Activated CD4-positive, alpha-beta T cell treated with anti-CD3 and anti-CD28 coated beads, Interleukin-2, amount 50 U/mL, for 48 hours (primary cell): ENCODE data around the gene DNPEP.
"Not testable (repeated sequence)": the region's sequence is repeated elsewhere in the genome, so short reads cannot be mapped to it uniquely, and the experiment has no call there.

ENCODE experiments used
- DNase-seq, 2 experiments: peaks; one replicate each; pipeline ENCODE4 v3.0.0-alpha.2; 2020

Gene DNPEP

DNA sequence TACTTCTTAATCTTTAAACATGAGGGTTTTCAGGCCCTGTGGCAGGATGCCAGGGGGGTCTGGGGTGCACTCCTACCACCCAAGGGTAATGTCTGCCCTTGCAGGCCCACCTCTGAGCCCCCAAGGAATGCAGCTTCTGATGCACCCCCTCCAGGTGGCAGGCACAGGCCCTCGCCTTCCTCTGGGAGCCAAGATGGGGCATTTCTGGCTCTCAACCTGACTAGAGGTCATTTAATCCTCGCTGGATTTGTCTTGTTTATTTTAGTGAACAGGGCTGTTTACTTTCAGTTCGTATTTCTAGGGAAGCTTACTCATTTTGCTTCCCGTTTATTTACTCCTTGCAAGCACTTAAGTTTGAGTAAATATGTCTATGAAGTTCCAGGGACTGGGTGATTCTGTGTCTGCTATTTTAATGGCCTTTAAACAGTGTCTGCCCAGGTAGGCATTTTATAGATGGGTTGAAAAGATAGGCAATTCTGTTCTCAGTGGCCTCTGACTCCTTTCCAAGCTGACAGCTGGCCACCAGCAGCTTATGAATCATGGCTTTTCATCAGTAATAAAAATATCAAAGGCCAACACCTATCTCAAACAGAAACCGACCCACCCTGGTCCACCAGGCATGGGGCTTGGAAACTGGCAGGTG is 11.1 kb upstream of the DNPEP start:
- DNase-seq = no peak

DNA sequence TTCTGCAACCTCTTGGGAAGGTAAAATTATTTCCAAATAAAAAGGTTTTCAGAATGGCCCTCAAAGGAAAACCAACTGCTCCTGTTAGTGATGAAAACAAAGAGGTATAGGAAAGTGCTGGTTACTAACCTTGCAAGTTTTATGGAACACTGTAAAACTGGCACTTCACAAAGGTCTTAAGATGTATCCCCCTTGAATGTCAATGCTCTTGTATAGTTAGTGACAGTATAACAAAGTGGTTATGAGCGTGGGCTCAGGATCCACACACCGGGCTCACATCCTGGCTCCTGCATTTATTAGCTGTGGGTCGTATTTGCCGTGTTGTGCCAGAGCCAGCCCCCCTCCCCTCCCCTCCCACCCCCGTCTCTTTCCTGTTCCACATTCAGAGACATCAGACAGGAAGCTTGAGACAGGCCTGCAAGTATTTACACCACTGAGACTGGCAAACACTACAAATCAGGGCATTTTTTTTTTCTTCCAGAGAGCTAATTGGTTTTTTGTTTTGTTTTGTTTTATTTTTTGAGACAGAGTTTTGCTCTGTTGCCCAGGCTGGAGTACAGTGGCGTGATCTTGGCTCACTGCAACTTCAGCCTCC is 9.2 kb upstream of the DNPEP start:
- no peak for DNase-seq

DNA sequence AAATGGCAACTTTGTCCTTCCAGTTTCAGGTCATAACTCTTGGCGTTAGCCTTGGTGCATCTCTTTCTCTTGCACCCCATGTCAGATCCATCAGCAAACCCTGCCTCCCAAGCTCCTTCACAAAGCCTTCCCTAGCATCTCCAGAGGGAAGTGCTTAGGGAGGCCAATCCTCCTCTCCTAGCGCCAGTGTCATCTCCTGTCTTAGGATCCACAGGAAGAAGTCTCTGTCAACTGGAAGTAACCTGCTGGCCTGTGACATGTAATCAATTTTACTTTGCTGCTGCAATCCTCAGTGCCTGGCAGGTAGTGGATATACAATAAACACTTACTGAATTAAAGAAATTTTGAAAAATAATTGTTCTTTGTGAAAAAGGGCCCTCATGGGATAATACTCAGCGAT is 7.9 kb upstream of the DNPEP start:
- no peak for DNase-seq

DNA sequence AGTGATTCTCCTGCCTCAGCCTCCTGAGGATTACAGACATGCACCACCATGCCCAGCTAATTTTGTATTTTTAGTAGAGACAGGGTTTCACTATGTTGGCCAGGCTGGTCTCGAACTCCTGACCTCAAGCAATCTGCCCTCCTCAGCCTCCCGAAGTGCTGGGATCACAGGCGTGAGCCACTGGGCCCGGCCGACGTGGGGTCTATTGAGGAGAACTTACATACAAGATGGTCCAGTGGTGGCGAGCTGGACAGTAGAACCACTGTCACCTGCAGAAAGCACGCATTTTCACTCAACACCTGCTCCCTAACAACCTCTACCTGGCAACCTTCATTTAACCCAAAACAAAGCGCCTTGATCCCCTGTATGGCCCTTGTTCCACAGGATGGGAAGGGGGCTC is 7.3 kb upstream of the DNPEP start:
- DNase-seq = not testable (repeated sequence)

DNA sequence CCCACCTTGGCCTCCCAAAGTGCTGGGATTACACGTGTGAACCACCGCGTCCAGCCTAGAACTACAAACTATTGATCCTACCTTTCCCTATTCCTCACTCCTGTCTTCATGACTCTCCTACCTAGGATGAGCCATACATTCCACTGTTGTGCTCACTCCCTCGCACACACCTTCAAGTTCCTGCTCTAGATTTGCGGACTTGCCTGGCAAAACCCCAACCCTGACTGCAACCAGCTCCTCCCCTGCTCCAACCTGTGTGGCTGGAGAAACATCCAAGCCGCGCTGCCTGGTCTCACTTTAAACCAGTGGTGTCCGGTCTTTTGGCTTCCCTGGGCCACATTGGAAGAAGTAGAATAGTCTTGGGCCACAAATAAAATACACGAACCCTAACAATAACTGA is 5.0 kb upstream of the DNPEP start:
- no peak for DNase-seq

DNA sequence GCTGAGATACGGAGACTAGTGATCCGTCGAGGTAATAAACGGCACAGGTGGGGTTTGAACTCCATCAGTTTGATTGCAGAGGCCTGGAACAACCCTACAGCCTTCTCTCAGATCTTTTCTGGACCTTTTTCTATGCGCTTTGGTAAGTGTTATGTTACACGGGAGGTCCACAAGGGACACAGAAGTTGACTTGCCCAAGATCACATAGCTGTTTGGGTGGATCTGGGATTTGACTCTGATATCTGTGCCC is 1.1 kb upstream of the DNPEP start:
- DNase-seq = no peak

DNA sequence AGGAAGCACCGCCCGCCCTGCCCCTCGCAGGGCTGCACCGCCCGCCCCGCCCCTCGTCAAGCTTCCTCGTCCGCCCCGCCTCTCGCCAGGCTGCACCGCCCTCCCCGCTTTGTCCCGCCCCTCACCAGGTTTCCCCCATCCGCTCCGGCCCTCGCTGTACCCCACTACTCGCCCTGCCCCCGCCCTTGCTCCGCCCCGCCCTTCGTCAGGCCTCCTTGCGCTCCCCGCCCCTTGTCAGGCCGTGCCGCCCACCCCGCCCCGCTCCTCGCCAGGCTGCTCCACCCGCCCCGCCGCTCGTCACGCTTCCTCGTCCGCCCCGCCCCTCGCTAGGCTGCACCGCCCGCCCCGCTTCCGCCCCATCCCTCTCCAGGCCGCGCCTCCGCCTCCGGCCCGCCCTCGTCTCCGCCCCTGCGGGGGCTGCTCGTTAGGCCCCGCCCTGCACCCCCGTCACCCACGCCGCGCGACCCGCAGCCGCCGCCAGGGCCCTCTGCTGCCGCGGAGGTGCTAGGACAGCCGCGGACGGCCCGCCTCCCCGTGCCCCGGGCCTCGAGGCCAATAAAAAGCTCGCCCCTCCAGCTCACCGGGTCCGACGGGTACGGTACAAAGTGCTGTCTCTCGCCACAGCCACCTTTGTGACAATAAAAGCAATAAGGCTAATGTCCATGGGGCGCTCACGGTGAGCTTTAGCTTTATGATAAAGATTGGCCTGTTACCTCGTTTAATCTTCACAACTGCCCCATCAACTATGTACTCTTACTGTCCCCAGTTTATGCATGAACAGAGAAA is 602 bp upstream of the DNPEP start:
- DNase-seq = peak; percentile 99

DNA sequence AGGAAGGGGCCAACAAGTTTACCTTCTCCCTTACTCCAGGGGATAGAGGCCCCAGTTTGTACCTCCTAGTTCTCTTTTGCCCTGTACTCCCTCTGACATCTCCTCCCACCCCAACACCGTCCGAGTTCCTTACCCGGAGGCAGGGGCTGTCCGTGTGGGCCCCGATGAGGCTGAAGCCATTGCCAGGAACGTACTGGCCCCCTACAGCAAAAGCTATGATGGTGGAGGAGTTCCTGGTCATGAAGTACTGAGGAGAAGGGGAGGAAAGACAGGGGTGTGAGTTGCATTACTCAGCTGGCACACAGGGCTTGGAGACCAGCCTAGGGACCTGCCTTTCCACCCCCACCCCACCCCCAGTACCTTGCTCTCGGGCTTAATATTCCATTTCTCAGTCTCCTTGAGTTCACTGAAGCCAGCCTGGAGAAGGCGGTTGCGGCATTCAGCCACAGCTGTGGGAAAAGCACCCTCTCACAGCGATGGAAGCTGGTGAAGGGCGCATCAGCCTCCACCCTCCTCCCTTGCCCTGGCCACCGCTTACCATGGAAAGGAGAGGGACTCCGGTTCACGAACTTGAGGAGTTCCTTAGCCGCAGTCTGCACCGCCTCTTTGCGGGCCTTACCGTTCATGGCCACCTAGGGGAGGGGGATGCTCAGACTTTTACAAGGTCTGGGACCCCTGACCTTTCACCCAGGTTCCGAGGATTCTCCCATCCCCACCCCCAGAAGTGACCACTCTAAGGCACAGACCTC is 1.0 kb downstream of the DNPEP start:
- peak in 1 of 2 experiments; percentile 9 for DNase-seq

DNA sequence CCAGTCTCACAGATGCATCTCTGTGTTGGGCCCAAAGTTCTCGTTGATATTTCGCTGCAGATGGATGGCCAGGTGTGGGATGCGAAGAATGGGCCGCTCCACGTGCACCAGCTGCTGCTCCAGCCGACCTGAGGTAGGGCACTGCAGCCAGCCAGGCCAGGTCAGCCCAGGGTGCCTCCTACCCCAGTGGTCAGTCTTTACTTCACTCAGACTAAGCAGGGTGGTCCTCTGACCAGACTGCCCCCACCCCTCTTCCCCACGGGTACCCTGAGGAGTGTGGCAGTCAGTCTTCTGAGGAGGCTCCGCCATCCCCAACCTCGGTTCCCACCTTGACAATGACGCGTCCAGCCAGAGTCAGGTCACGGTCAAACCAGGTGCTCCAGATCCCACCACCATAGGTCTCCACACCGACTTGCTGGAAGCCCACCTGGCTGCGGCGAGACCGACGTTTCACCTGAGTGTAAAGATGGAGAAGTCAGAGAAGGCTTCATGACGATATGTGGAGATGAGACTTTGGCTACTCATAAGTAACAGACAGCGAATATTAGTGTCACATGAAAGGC is 1.7 kb downstream of the DNPEP start:
- no peak for DNase-seq

DNA sequence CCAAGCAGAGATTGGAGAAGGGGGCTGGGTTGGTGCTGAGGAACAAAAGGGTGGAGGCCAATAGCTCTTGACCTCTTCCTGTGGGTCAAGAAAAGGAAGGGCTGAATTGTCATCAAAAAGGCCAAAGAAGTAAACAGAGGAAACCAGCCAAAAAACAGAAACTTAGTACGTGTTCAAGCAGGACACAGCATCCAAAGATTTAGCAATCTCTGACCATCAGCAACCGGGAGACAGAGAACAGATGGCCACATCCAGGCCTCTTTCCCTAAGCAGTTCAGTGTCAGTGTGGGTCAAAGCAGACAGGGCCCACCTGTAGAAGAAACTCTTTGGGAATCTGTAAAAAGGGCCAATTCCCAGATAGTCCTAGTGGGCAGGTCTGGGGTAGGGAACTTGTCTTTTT is 2.9 kb downstream of the DNPEP start:
- DNase-seq = no peak

DNA sequence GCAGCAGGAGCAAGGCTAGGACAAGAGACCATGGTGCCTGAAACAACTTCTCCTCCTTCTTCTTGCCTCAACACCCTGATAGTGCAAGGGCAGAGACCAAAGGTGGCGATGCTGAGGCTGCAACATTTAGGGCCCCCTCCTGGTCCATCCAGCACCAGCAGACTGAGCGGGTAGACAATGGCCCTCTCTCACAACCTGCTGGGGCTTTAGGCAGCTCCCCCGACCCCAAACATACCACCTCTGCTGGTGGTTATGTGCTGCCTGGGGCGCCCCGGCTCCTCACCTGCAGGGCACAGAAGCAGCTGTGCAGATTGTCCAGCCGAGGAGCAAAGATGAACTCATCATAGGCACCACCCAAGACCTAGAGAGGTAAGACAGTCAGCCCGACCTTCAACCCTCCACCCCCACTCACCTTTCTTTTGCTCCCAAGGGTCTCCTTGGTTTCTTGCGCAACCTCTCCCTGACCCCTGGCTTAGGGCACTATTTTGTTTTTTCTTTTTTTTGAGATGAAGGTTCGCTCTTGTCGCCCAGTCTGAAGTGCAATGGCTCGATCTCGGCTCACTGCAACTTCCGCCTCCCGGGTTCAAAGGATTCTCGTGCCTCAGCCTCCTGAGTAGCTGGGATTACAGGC is 3.5 kb downstream of the DNPEP start:
- DNase-seq = no peak

DNA sequence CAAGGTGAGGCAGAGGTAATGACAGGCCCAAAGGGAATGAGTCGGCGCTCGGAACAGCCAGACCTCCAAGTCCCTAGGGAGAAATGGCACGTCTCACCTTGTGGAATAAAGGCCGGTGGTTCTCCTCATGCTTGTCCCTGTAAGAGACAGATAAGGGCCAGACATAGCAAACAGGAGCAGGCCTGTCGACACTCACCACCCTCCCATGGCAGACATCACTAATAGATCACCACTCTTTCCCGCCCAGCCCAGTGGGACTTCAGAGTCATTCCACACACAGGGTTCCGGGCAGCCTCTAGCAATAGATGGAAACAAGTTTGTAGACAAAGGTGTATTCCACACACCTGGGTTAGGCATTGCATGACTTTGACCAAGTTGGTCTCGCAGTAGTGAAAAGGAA is 6.3 kb downstream of the DNPEP start:
- DNase-seq = no peak

DNA sequence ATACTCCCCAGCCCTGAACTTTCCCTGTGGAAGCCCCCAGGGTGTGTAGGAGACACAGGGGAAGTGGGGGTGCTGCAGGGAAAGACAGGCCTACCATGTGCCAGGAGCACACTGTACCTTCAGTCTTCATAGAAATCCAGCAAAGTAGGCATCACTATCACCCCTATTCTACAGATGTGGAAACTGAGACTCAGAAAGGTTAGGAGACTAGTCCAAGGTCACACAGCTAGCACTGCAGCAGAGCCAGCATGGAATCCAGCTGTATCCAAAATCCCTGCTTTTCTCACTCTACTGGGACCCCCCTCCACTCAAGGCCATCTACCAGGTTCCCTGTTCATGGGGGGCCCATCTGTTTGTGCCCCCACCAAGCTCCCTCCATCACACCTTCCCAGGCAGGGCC is 6.8 kb downstream of the DNPEP start:
- DNase-seq = no peak

DNA sequence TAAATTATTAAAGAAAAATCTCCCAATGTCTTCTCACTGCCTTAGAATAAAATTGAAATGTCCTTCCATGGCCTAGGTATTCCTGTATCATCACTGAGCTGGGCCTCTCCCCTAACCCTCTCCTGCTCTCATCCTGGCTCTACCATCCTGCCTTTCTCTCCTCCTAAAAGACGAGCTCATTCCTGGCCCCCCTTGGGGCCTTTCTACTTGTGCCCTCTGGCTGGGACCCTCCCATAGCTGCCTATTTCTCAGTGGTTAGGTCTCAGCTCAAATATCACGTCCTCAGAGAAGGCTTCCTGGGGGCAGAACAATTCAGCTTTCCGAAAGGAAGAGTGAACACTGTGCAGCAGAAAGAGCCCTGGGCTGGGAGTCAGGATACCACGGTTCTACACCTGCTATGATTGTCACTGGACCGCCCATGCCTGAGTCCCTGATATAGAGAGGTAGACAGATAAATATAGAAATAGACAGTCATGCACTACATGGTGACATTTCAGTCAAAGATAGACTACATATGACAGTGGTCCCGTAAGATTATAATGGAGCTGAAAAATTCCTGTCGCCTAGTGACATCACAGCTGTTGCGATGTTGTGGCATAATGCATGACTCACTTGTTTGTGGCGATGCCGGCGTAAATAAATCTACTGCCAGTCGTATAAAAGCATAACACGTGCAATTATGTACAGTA is 9.4 kb downstream of the DNPEP start:
- no peak for DNase-seq

DNA sequence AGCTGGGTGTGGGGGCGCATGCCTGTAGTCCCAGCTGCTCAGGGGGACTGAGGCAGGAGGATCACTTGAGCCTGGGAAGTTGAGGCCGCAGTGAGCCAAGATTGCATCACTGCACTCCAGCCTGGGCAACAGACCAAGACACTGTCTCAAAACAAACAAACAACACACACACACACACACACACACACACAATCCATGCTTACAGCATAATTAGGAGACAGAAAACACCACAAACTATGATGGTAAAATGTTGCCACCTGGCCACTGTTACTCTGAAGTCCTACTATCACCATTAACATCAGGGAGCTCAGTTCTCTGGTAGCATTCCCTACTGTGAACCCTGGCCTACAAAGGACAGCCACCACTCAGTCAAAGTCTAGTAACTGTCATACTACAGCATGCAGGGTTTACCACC is 18.3 kb downstream of the DNPEP start:
- DNase-seq = no peak

DNA sequence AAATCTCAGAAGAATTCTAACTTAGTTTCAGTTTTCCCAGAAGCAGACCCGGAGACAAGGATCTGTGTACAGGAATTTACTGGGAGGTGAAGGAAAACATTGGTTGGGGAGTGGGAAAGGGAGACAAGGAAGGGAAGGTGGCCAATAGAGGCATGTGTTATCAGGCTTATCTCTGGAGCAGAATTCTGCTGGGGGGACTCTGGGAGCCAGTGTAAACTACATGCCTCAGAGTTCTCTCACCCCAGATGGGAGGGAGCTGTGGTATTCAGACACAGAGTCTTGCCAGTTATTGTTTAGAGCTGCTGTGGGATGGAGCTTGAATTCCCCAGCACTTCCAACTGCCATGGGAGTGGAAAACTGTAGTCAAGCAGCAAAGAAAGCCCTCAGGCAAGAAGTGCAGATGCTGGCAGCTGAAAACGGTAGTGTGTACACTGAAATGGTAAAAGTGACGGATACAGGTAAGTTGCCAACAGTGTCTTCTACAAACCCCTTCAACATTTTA is 19.0 kb downstream of the DNPEP start:
- no peak for DNase-seq

DNA sequence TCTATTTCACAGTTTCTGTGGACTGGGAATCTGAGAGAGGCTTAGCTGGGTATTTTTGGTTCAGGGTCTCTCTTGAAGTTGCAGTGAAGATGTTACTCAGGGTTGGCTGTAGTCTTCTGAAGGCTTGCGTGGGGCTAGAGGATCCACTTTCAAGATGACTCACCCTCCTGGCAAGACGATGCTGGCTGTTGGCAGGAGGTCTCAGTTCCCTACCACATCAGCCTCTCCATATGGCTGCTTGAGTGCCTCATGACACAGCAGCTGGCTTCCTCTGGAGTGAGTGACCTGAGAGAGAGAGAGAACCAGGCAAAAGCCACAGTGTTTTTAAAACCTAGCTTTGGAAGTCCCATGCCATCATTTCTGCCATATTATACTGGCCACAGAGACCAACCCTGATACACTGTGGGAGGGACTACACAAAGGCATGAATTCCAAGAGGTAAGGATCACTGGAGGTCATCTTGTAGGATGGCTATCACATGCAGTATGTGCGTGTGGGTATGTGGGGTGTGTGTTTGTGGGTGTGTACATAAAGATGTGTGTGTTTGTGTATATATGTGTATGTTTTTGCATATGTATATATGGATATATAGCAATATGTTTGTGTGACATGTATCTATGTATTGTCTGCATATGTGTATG is 25.1 kb downstream of the DNPEP start:
- no peak for DNase-seq

DNA sequence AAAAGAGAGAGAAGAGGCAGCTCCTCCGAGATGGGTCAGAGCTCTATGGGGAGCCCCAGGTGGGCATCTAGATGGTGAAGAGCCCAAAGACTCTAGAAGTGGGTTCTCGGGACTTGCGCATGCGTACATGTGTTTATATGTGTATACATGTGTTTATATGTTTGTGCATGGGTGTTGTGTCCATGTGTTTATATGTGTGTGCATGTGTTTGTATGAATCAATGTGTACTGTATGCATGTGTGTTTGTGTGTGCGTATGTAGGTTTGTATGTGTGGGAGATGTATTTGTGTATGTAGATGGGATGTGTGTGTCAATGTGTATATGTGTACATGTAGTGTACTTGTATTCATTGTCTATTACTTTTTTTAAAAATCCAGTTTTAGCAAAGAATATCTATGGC is 25.6 kb downstream of the DNPEP start:
- no peak for DNase-seq

DNA sequence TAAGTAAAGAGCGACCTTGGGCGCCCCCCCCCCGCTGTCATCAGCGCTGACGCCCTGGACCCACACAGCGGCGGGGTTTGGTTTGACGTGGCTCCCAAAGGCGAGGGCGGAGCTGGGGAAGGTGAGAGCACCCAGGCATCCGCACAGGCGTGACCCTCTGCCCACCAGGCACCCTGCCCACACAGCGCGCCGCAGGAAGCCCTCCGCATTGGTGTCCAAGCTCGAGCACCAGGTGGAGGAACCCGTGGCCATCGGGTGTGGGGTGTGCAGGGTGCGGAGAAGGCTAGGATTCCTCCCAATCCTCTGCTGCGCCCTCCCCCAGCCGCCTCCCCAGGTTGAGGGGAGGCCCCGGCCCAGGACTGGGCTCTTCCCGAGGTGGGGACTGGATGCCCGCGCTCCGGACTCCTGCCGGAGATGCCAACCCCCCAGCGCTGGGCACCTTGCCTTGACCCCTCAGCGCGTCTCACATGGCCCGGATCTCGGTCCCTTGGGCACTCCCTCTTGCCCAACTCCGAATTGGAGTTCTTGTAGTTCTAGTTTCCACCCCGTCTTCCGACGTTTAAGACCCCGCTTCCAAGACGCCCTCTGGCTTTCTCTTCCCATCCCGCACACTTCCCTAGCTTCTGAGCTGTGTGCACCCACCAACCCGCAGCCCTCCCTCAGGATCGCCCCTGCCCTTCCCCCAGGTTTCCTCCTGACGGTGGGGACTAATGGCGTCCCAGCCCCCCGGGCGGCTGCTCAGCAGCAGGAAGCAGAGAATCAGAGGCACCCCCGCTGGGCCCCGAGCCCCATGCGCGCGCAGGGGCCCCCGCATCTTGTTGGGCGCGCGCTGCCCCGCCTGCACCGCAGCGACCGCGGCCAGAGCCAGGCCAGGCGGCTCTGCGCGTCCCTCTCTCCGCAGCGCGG is 29.3 kb downstream of the DNPEP start:
- peak in 1 of 2 experiments; percentile 11 for DNase-seq

DNA sequence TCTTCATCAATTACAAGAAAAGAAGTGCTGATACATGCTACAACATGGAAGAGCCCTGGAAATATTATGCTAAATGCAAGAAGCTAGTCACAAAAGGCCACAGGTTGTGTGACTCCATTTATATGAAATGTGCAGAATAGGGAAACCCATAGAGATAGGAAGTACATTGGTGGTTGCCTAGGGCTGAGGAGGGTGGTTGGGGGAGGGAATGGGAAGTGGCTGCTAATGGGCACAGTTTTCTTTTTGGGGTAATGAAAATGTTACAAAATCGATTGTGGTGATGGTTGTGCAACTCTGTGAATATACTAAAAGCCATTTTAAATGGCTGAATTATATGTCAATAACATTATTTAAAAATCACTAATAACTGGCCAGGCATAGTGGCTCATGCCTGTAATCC is 30.9 kb downstream of the DNPEP start:
- DNase-seq = no peak

DNA sequence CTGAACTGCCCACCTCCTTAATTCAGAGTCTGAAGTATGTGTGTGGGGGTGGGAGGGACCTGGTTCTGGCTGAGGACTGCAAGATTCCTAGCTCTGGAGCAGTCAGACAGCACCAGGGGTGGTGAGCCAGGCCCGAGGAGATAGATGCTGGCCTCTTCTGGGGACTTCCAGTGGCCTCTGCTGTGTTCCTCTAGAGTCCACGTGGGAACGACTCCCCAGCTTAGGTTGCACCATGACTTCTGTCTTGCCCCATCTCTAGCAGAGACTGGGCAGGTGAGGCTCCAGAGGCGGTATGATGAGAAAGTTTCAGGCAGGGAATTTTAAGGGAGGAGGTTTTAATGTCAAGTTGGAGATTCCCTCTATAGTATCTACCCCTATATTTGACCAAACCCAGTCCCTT is 33.1 kb downstream of the DNPEP start:
- no peak for DNase-seq
